HepG2 (cell line): ENCODE data around the gene C3orf52. TPM values are rescaled to one million over a fixed set of nuclear protein-coding genes. Genes with fewer than 3 reads are reported as not detected.

Source experiments
- DNMT3B ChIP-seq: conservative IDR thresholded peaks from 2 replicates; pipeline ENCODE4 v1.6.1; 2016; ENCODE audit warnings: missing biosample characterization, control low read depth
- EZH2 ChIP-seq: conservative IDR thresholded peaks from 2 replicates; pipeline ENCODE4 v1.6.1; 2012; ENCODE audit warnings: mild to moderate bottlenecking, low read depth, low read length, moderate library complexity
- ISX ChIP-seq: sonication (generic); formaldehyde crosslinking; conservative IDR thresholded peaks from 2 replicates; pipeline ENCODE4 v1.5.0; 2020; ENCODE audit warnings: missing genetic modification reagents
- RXRA ChIP-seq: sonication (generic); formaldehyde crosslinking; IDR thresholded peaks from 2 replicates; pipeline ENCODE4 v1.5.1; 2020; ENCODE audit warnings: missing genetic modification reagents
- ZBTB43 ChIP-seq: sonication (generic); formaldehyde crosslinking; conservative IDR thresholded peaks from 2 replicates; pipeline ENCODE4 v1.4.0; 2020; ENCODE audit warnings: missing genetic modification reagents
- ZMYM4 ChIP-seq: sonication (generic); formaldehyde crosslinking; IDR thresholded peaks from 2 replicates; pipeline ENCODE4 v1.8.1; 2023; ENCODE audit warnings: mild to moderate bottlenecking, missing genetic modification reagents
- ZNF142 ChIP-seq: sonication (generic); formaldehyde crosslinking; IDR thresholded peaks from 2 replicates; pipeline ENCODE4 v1.4.0; 2020; ENCODE audit warnings: missing genetic modification reagents
- ZNF143 ChIP-seq: sonication (generic); formaldehyde crosslinking; IDR thresholded peaks from 2 replicates; pipeline ENCODE4 v1.4.0; 2020; ENCODE audit warnings: missing genetic modification reagents
- ZNF160 ChIP-seq: sonication (generic); formaldehyde crosslinking; IDR thresholded peaks from 2 replicates; pipeline ENCODE4 v1.8.0; 2022; ENCODE audit warnings: mild to moderate bottlenecking, inconsistent platforms, missing genetic modification reagents
- ZNF746 ChIP-seq: sonication (generic); formaldehyde crosslinking; IDR thresholded peaks from 2 replicates; pipeline ENCODE4 v1.8.0; 2022; ENCODE audit warnings: mild to moderate bottlenecking, missing genetic modification reagents
- polyA plus RNA-seq, 8 experiments: library from polyadenylated mRNA; depleted of rRNA in 3 of 8; stranded (reverse) in 7 of 8; unstranded in 1 of 8; fragments of >200 nt; fragmentation: Illumina TruSeq in 4 of 8; extraction: Trizol in 4 of 8; gene quantifications; 2 replicates each; pipeline versions ENCODE4 v1.2.1 to v1.2.3, GENCODE V29; 2011 to 2016; ENCODE audit warnings: low read depth in 4 of 8, missing spikeins in 1 of 8, mixed read lengths in 1 of 8; ENCODE audit not compliant: insufficient read depth in 1 of 8
- total RNA-seq, 5 experiments: library from RNA; depleted of rRNA; stranded (reverse); fragments of >200 nt; fragmentation: Illumina TruSeq; extraction: Trizol; gene quantifications; 2 replicates each; pipeline ENCODE4 v1.2.3, GENCODE V29; 2016; ENCODE audit warnings: low read depth in 1 of 5

C3orf52 gene
- total and polyA plus RNA-seq, 2 of the 13 experiments (the other 11 are each of a cell fraction or from before 2014, with no cell fraction given): 0.79 to 1.2 TPM

- TF ChIP-seq ZBTB43 (CRISPR knock-in tag) (no peak), ZMYM4 (no peak), EZH2 (no peak), ZNF142 (no peak), ISX (no peak), ZNF160 (CRISPR knock-in tag) (no peak), DNMT3B (CRISPR knock-in tag) (no peak), ZNF143 (CRISPR knock-in tag) (no peak), RXRA (CRISPR knock-in tag) (no peak), ZNF746 (CRISPR knock-in tag) (no peak)
Measured at GRCh38 chr3:112137781-112138180, 51.6 kb downstream of the C3orf52 start (continued).
